Neural cell (in vitro differentiated cells): ENCODE results near the gene AICDA. TPM values are rescaled to one million over a fixed set of nuclear protein-coding genes. Genes with fewer than 3 reads are reported as not detected.
"Not testable (repeated sequence)": the region's sequence is repeated elsewhere in the genome, so short reads cannot be mapped to it uniquely, and the experiment has no call there.

Experiments
- H2AFZ ChIP-seq: fragments of 200-600, 300-800 bp; sonication (generic), shearing (Covaris generic); 2 replicates; pipeline ENCODE4 v1.6.0; 2014; ENCODE audit warnings: low read depth, mild to moderate bottlenecking, antibody characterized with exemption, low read length, moderate library complexity
- H3F3A ChIP-seq: fragments of 200-600 bp; shearing (Covaris generic); 2 replicates; pipeline ENCODE4 v1.6.1; 2016; ENCODE audit warnings: mild to moderate bottlenecking, moderate library complexity, mixed read lengths, antibody characterized with exemption, low read length; ENCODE audit not compliant: insufficient read depth, poor library complexity, severe bottlenecking
- H3K27ac ChIP-seq: fragments of 200-600, 300-800 bp; sonication (generic), shearing (Covaris generic); 2 replicates; pipeline ENCODE4 v1.5.1; 2014; ENCODE audit warnings: mild to moderate bottlenecking, low read length, moderate library complexity
- H3K27me3 ChIP-seq: fragments of 300-800, 200-600 bp; sonication (generic), shearing (Covaris generic); 2 replicates; pipeline ENCODE4 v1.6.0; 2014; ENCODE audit warnings: mild to moderate bottlenecking, low read depth, low read length, moderate library complexity; ENCODE audit not compliant: insufficient read depth
- H3K36me3 ChIP-seq: fragments of 300-800, 200-600 bp; sonication (generic), shearing (Covaris generic); 2 replicates; pipeline ENCODE4 v1.5.1; 2014; ENCODE audit warnings: mild to moderate bottlenecking, antibody characterized with exemption, low read length, moderate library complexity; ENCODE audit not compliant: insufficient read depth
- H3K4me2 ChIP-seq: fragments of 300-800, 200-600 bp; sonication (generic), shearing (Covaris generic); 2 replicates; pipeline ENCODE4 v1.6.0; 2014; ENCODE audit warnings: mild to moderate bottlenecking, low read length
- H3K4me3 ChIP-seq: fragments of 300-800, 200-600 bp; sonication (generic), shearing (Covaris generic); 2 replicates; pipeline ENCODE4 v1.5.1; 2014; ENCODE audit warnings: mild to moderate bottlenecking, low read length, moderate library complexity
- H3K79me2 ChIP-seq: fragments of 200-600 bp; shearing (Covaris generic); replicated peaks from 2 replicates; pipeline ENCODE4 v1.6.0; 2014; ENCODE audit warnings: mild to moderate bottlenecking, low read length, moderate library complexity; ENCODE audit not compliant: insufficient read depth
- H3K9ac ChIP-seq: fragments of 300-800, 200-600 bp; sonication (generic), shearing (Covaris generic); 2 replicates; pipeline ENCODE4 v1.6.1; 2016; ENCODE audit warnings: mild to moderate bottlenecking, low read length, mixed read lengths
- H3K9me2 ChIP-seq: fragments of 200-600 bp; shearing (Covaris generic); 2 replicates; pipeline ENCODE4 v1.6.1; 2016; ENCODE audit warnings: mild to moderate bottlenecking, low read length, mixed read lengths; ENCODE audit not compliant: insufficient read depth
- H3K9me3 ChIP-seq: fragments of 200-600, 300-800 bp; sonication (generic), shearing (Covaris generic); 2 replicates; pipeline ENCODE4 v1.6.1; 2016; ENCODE audit warnings: mild to moderate bottlenecking, mixed run types, low read length, moderate library complexity, mixed read lengths
- H4K20me1 ChIP-seq: fragments of 200-600 bp; shearing (Covaris generic); 2 replicates; pipeline ENCODE4 v1.6.1; 2016; ENCODE audit warnings: mild to moderate bottlenecking, mixed run types; ENCODE audit not compliant: insufficient read depth
- CTCF ChIP-seq: fragments of 450-650 bp; IDR thresholded peaks from 2 replicates; pipeline ENCODE4 v1.5.1; 2014; ENCODE audit warnings: antibody characterized with exemption, mild to moderate bottlenecking, moderate library complexity; ENCODE audit not compliant: poor library complexity, severe bottlenecking
- EP300 ChIP-seq: fragments of 450-650 bp; conservative IDR thresholded peaks from 2 replicates; pipeline ENCODE4 v1.6.1; 2014; ENCODE audit warnings: antibody characterized with exemption, mild to moderate bottlenecking, moderate library complexity; ENCODE audit not compliant: poor library complexity, severe bottlenecking
- EZH2 ChIP-seq: fragments of 200-600, 300-800 bp; shearing (Covaris generic), sonication (generic); IDR thresholded peaks from 2 replicates; pipeline ENCODE4 v1.6.1; 2014; ENCODE audit warnings: antibody characterized with exemption, low read length, borderline replicate concordance, mild to moderate bottlenecking; ENCODE audit not compliant: insufficient read depth, poor library complexity, severe bottlenecking
- MXI1 ChIP-seq: fragments of 450-650 bp; conservative IDR thresholded peaks from 2 replicates; pipeline ENCODE4 v1.6.1; 2014; ENCODE audit warnings: antibody characterized with exemption, mild to moderate bottlenecking; ENCODE audit not compliant: poor library complexity, severe bottlenecking
- POLR2AphosphoS5 ChIP-seq: IDR thresholded peaks from 2 replicates; pipeline ENCODE4 v1.6.1; 2012
- RAD21 ChIP-seq: fragments of 450-650 bp; conservative IDR thresholded peaks from 2 replicates; pipeline ENCODE4 v1.6.1; 2014; ENCODE audit warnings: antibody characterized with exemption, mild to moderate bottlenecking, moderate library complexity
- REST ChIP-seq: IDR thresholded peaks from 2 replicates; pipeline ENCODE4 v1.6.1; 2012; ENCODE audit warnings: borderline replicate concordance
- SMC3 ChIP-seq: fragments of 450-650 bp; conservative IDR thresholded peaks from 2 replicates; pipeline ENCODE4 v1.6.1; 2014; ENCODE audit warnings: antibody characterized with exemption, mild to moderate bottlenecking, moderate library complexity; ENCODE audit not compliant: poor library complexity
- TAF1 ChIP-seq: IDR thresholded peaks from 2 replicates; pipeline ENCODE4 v1.6.1; 2012; ENCODE audit warnings: low read depth
- polyA plus RNA-seq: library from polyadenylated mRNA; depleted of rRNA; stranded (reverse); fragments of >200 nt; gene quantifications from 2 replicates; pipeline ENCODE4 v1.2.3, GENCODE V29; 2014

AICDA gene
- polyA plus RNA-seq, 1 donor from 2014 or later = not detected

GRCh38 chr12:8629486-8630033 is 16.9 kb upstream of the AICDA start:
- Histone ChIP-seq H2AFZ (no peak overlapping the region), H3K4me3 (no peak overlapping the region), H3K9ac (no peak overlapping the region), H3K4me2 (no peak overlapping the region), H3K36me3 (no peaks in the 10 kb centered on the region), H3F3A (no peaks in the 10 kb centered on the region), H4K20me1 (no peaks in the 10 kb centered on the region), H3K27me3 (no peaks in the 10 kb centered on the region), H3K9me3 (no peaks in the 10 kb centered on the region), H3K79me2 (no peaks in the 10 kb centered on the region), H3K27ac (no peak overlapping the region), H3K9me2 (no peaks in the 10 kb centered on the region)
- no peak for TF ChIP-seq REST

GRCh38 chr12:8628731-8629130 is 16.1 kb upstream of the AICDA start:
- H3F3A ChIP-seq = no peaks in the 10 kb centered on the region
- no peak overlapping the region for H3K4me2 ChIP-seq
- TF ChIP-seq SMC3 = no peak
- TF ChIP-seq TAF1 = no peak
- TF ChIP-seq EZH2 = no peak
- no peak for TF ChIP-seq EP300
- TF ChIP-seq CTCF = no peak
- TF ChIP-seq REST = no peak
- TF ChIP-seq MXI1 = no peak
- TF ChIP-seq POLR2AphosphoS5 = no peak
- TF ChIP-seq RAD21 = no peak
- H3K9me2 ChIP-seq = no peaks in the 10 kb centered on the region
- H3K9me3 ChIP-seq = no peaks in the 10 kb centered on the region
- H3K27ac ChIP-seq = no peak overlapping the region
- H3K79me2 ChIP-seq = no peaks in the 10 kb centered on the region
- H2AFZ ChIP-seq = no peak overlapping the region
- H3K27me3 ChIP-seq = no peaks in the 10 kb centered on the region
- H3K4me3 ChIP-seq = no peak overlapping the region
- H4K20me1 ChIP-seq = no peaks in the 10 kb centered on the region
- H3K9ac ChIP-seq = no peak overlapping the region
- no peaks in the 10 kb centered on the region for H3K36me3 ChIP-seq

GRCh38 chr12:8624750-8625149 is 12.1 kb upstream of the AICDA start:
- not testable (repeated sequence) for H3K27ac ChIP-seq, H3K9me2 ChIP-seq, H3K36me3 ChIP-seq, H2AFZ ChIP-seq, H3K4me3 ChIP-seq, H3K4me2 ChIP-seq, H3K79me2 ChIP-seq, H3K9ac ChIP-seq, H3F3A ChIP-seq, H3K9me3 ChIP-seq, H4K20me1 ChIP-seq, H3K27me3 ChIP-seq
